Lower leg skin (tissue), 3 donors: Measurements from ENCODE around the gene DAAM1.

Source experiments
- POLR2A ChIP-seq, 2 donors: fragments of 450-650 bp; IDR thresholded peaks; one replicate each; pipeline ENCODE4 v1.6.1; 2016 to 2017; ENCODE audit warnings: antibody characterized with exemption in 2 of 2, mild to moderate bottlenecking in 1 of 2, moderate library complexity in 1 of 2
- TF ChIP-seq, protein P1 (sequence below), 3 donors: fragments of 450-650 bp; IDR thresholded peaks; one replicate each; pipeline ENCODE4 v1.5.1; 2016; ENCODE audit warnings: antibody characterized with exemption in 3 of 3, mild to moderate bottlenecking in 3 of 3, moderate library complexity in 2 of 3

DNA sequence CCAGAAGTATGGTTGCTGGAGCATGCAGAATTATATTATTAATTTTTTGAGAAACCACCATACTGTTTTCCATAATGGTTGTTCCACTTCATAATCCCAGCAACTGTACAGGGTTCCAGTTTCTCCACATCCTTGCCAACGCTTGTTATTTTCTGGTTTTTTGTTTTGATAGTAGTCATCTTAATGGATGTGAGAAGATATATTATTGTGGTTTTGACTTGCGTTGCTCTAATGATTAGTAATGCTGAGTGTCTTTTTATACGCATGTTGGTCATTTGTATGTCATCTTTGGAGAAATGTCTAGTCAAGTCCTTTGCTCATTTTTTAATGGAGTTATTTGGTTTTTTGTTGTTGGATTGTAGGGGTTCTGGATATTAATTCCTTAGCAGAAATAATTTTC is 58.1 kb downstream of the DAAM1 start:
- no peak for TF ChIP-seq POLR2A (IDR thresholded peaks at IDR 0.05)
- TF ChIP-seq, protein P1, sequence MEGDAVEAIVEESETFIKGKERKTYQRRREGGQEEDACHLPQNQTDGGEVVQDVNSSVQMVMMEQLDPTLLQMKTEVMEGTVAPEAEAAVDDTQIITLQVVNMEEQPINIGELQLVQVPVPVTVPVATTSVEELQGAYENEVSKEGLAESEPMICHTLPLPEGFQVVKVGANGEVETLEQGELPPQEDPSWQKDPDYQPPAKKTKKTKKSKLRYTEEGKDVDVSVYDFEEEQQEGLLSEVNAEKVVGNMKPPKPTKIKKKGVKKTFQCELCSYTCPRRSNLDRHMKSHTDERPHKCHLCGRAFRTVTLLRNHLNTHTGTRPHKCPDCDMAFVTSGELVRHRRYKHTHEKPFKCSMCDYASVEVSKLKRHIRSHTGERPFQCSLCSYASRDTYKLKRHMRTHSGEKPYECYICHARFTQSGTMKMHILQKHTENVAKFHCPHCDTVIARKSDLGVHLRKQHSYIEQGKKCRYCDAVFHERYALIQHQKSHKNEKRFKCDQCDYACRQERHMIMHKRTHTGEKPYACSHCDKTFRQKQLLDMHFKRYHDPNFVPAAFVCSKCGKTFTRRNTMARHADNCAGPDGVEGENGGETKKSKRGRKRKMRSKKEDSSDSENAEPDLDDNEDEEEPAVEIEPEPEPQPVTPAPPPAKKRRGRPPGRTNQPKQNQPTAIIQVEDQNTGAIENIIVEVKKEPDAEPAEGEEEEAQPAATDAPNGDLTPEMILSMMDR (IDR thresholded peaks at IDR 0.05) = no peak
